HepG2 (cell line): ENCODE results near the gene VAV2. TPM values are rescaled to one million over a fixed set of nuclear protein-coding genes. Genes with fewer than 3 reads are reported as not detected.

ENCODE experiments used
- ATAC-seq: fragments of 200-7000 bp; cut with Tn5 transposase; 3 replicates; pipeline ENCODE4 v1.9.1; 2020; ENCODE audit warnings: mild to moderate bottlenecking, moderate library complexity
- BruUV-seq: library from RNA; stranded (reverse); fragments of 400-500 nt; replicated peaks from 2 replicates; lab custom pipeline; 2021; lab: Mats Ljungman, UMichigan
- CTCF ChIA-PET: fragments of 300-600 bp; formaldehyde crosslinking; extraction: SDS; loops from one replicate; lab custom pipeline; 2021; ENCODE audit warnings: low total read pairs, inconsistent platforms, low intra/inter-chr PET ratio; lab: Yijun Ruan, JAX
- POLR2A ChIA-PET: fragments of 350-600 bp; sonication (Branson Sonifier 250); formaldehyde crosslinking; loops from one replicate; lab custom pipeline; 2020; ENCODE audit warnings: antibody characterized with exemption, inconsistent platforms; lab: Yijun Ruan, JAX
- DNase-seq: peaks from one replicate; pipeline ENCODE4 v3.0.0-alpha.2; 2015; ENCODE audit warnings: low spot score
- FAIRE-seq: peaks from 3 replicates; lab custom pipeline; 2011; peaks lifted over from hg19 to GRCh38; lab: Jason Lieb, UNC
- H2AFZ ChIP-seq: one replicate; pipeline ENCODE4 v1.6.1; 2011; ENCODE audit warnings: low read length, inconsistent platforms
- H3K27ac ChIP-seq: fragments of 300-600 bp; 3 replicates; pipeline ENCODE4 v1.8.0; 2011; ENCODE audit warnings: mixed run types, mild to moderate bottlenecking, mixed read lengths, low read length, inconsistent platforms; ENCODE audit not compliant: insufficient read depth; ENCODE audit errors: extremely low read length
- H3K27me3 ChIP-seq, 2 experiments: fragments of 200-600 bp in 1 of 2; 2 replicates in 1 of 2; 3 replicates in 1 of 2; pipeline versions ENCODE4 v1.6.0 to v1.8.0; 2011; ENCODE audit warnings: low read length in 2 of 2, mild to moderate bottlenecking in 2 of 2, moderate library complexity in 2 of 2, inconsistent platforms in 1 of 2; ENCODE audit not compliant: insufficient read depth in 2 of 2, control insufficient read depth in 1 of 2
- H3K36me3 ChIP-seq, 2 experiments: fragments of 200-600 bp in 1 of 2; replicated peaks in 1 of 2; 2 replicates in 1 of 2; 3 replicates in 1 of 2; pipeline versions ENCODE4 v1.5.1 to v1.8.0; 2011; ENCODE audit warnings: low read length in 2 of 2, inconsistent platforms in 1 of 2; ENCODE audit not compliant: insufficient read depth in 2 of 2, control insufficient read depth in 1 of 2
- H3K4me1 ChIP-seq: 2 replicates; pipeline ENCODE4 v1.5.1; 2012; ENCODE audit warnings: low read length, inconsistent platforms; ENCODE audit not compliant: insufficient read depth
- H3K4me2 ChIP-seq: 2 replicates; pipeline ENCODE4 v1.6.0; 2011; ENCODE audit warnings: low read depth, low read length, inconsistent platforms
- H3K4me3 ChIP-seq, 3 experiments: fragments of 200-600 bp in 1 of 3; sonication (generic), shearing (Covaris generic) in 1 of 3; replicated peaks in 1 of 3; 2 replicates each; pipeline ENCODE4 v1.5.1; 2011 to 2016; ENCODE audit warnings: low read length in 3 of 3, inconsistent platforms in 2 of 3, low read depth in 2 of 3, mild to moderate bottlenecking in 2 of 3, control low read depth in 1 of 3, mixed read lengths in 1 of 3; ENCODE audit not compliant: insufficient read depth in 1 of 3
- H3K79me2 ChIP-seq: one replicate; pipeline ENCODE4 v1.6.1; 2011; ENCODE audit warnings: low read length, inconsistent platforms; ENCODE audit not compliant: insufficient read depth
- H3K9ac ChIP-seq: 2 replicates; pipeline ENCODE4 v1.6.0; 2011; ENCODE audit warnings: mild to moderate bottlenecking, low read depth, low read length, inconsistent platforms; ENCODE audit not compliant: insufficient read depth
- H3K9me3 ChIP-seq: 2 replicates; pipeline ENCODE4 v1.5.1; 2012; ENCODE audit warnings: mild to moderate bottlenecking, low read length
- H4K20me1 ChIP-seq: 2 replicates; pipeline ENCODE4 v1.6.0; 2011; ENCODE audit warnings: inconsistent platforms, mild to moderate bottlenecking, low read length, moderate library complexity; ENCODE audit not compliant: insufficient read depth
- CC2D1A ChIP-seq: sonication (generic); formaldehyde crosslinking; IDR thresholded peaks from 2 replicates; pipeline ENCODE4 v1.8.1; 2023; ENCODE audit warnings: mild to moderate bottlenecking, missing genetic modification reagents
- CENPT ChIP-seq: sonication (generic); formaldehyde crosslinking; IDR thresholded peaks from 2 replicates; pipeline ENCODE4 v1.8.0; 2022; ENCODE audit warnings: low read depth, mild to moderate bottlenecking, moderate library complexity, missing genetic modification reagents
- CREB1 ChIP-seq, 2 experiments: fragments of 450-650 bp in 1 of 2; IDR thresholded peaks; 2 replicates each; pipeline ENCODE4 v1.6.1; 2016 to 2017; ENCODE audit warnings: control low read depth in 1 of 2, mild to moderate bottlenecking in 1 of 2, missing compliant biosample characterization in 1 of 2, missing genetic modification characterization in 1 of 2
- DPF2 ChIP-seq: sonication (generic); formaldehyde crosslinking; IDR thresholded peaks from 2 replicates; pipeline ENCODE4 v1.4.0; 2020; ENCODE audit warnings: mild to moderate bottlenecking, low read depth, missing genetic modification reagents, borderline replicate concordance
- EEA1 ChIP-seq: sonication (generic); formaldehyde crosslinking; IDR thresholded peaks from 2 replicates; pipeline ENCODE4 v1.5.1; 2020; ENCODE audit warnings: mild to moderate bottlenecking, missing genetic modification reagents, borderline replicate concordance
- FOXM1 ChIP-seq: sonication (generic); formaldehyde crosslinking; IDR thresholded peaks from 2 replicates; pipeline ENCODE4 v1.5.0; 2020; ENCODE audit warnings: missing genetic modification reagents
- HMGA1 ChIP-seq: sonication (generic); formaldehyde crosslinking; conservative IDR thresholded peaks from 2 replicates; pipeline ENCODE4 v1.4.0; 2020; ENCODE audit warnings: missing genetic modification reagents
- MAF1 ChIP-seq: sonication (generic); formaldehyde crosslinking; IDR thresholded peaks from 2 replicates; pipeline ENCODE4 v1.5.0; 2020; ENCODE audit warnings: missing genetic modification reagents, borderline replicate concordance
- NFATC3 ChIP-seq: sonication (generic); formaldehyde crosslinking; IDR thresholded peaks from 2 replicates; pipeline ENCODE4 v1.5.1; 2020; ENCODE audit warnings: mild to moderate bottlenecking, missing genetic modification reagents
- PCBP2 ChIP-seq: fragments of 200-400 bp; formaldehyde crosslinking; optimal IDR thresholded peaks from 2 replicates; pipeline ENCODE3; 2018; ENCODE audit warnings: low read length, low read depth; ENCODE audit not compliant: poor library complexity, severe bottlenecking
- STAG1 ChIP-seq: sonication (generic); formaldehyde crosslinking; IDR thresholded peaks from 2 replicates; pipeline ENCODE4 v1.4.0; 2020; ENCODE audit warnings: missing genetic modification reagents
- WIZ ChIP-seq: sonication (generic); formaldehyde crosslinking; IDR thresholded peaks from 2 replicates; pipeline ENCODE4 v1.5.1; 2020; ENCODE audit warnings: mild to moderate bottlenecking, missing genetic modification reagents
- ZFP36 ChIP-seq: fragments of 150-350 bp; IDR thresholded peaks from 2 replicates; pipeline ENCODE4 v1.6.1; 2018; ENCODE audit warnings: borderline replicate concordance, low read length, low read depth; ENCODE audit not compliant: partially characterized antibody
- ZNF33A ChIP-seq: sonication (generic); formaldehyde crosslinking; IDR thresholded peaks from 2 replicates; pipeline ENCODE4 v1.5.1; 2020; ENCODE audit warnings: missing genetic modification reagents, mild to moderate bottlenecking, moderate library complexity, borderline replicate concordance
- ZNF451 ChIP-seq: sonication (generic); formaldehyde crosslinking; IDR thresholded peaks from 2 replicates; pipeline ENCODE4 v1.5.0; 2020; ENCODE audit warnings: mild to moderate bottlenecking, missing genetic modification reagents
- ZNF552 ChIP-seq: sonication (generic); formaldehyde crosslinking; IDR thresholded peaks from 2 replicates; pipeline ENCODE4 v1.9.0; 2022; ENCODE audit warnings: missing genetic modification reagents, mild to moderate bottlenecking, borderline replicate concordance
- ZNF7 ChIP-seq: IDR thresholded peaks from 2 replicates; pipeline ENCODE4 v1.6.1; 2016; ENCODE audit warnings: missing biosample characterization, missing genetic modification reagents
- WGBS: methylation state at CpG from one replicate; pipeline ENCODE4 v1.1.6; 2017; ENCODE audit warnings: low lambda C conversion rate; 5-methylcytosine and 5-hydroxymethylcytosine counted together
- in situ Hi-C: cut with HindIII; loops from 2 replicates; pipeline ENCODE4 v1.10.0; 2017; ENCODE audit warnings: low pct_unique_long_range_greater_than_20kb; ENCODE audit not compliant: extremely low pct_ligation_motif_present
- intact Hi-C: fragments of 100-400 bp; cut with micrococcal nuclease; formaldehyde crosslinking; loops from one replicate; pipeline ENCODE4 v1.10.0; 2022; ENCODE audit not compliant: unreplicated experiment
- polyA plus RNA-seq, 8 experiments: library from polyadenylated mRNA; depleted of rRNA in 3 of 8; stranded (reverse) in 7 of 8; unstranded in 1 of 8; fragments of >200 nt; fragmentation: Illumina TruSeq in 4 of 8; extraction: Trizol in 4 of 8; gene quantifications; 2 replicates each; pipeline versions ENCODE4 v1.2.1 to v1.2.3, GENCODE V29; 2011 to 2016; ENCODE audit warnings: low read depth in 4 of 8, missing spikeins in 1 of 8, mixed read lengths in 1 of 8; ENCODE audit not compliant: insufficient read depth in 1 of 8
- total RNA-seq, 5 experiments: library from RNA; depleted of rRNA; stranded (reverse); fragments of >200 nt; fragmentation: Illumina TruSeq; extraction: Trizol; gene quantifications; 2 replicates each; pipeline ENCODE4 v1.2.3, GENCODE V29; 2016; ENCODE audit warnings: low read depth in 1 of 5
- TF ChIP-seq, protein P1 (sequence below): IDR thresholded peaks from 2 replicates; pipeline ENCODE4 v1.6.1; 2016; ENCODE audit warnings: low read depth, missing genetic modification reagents, missing compliant biosample characterization

Gene VAV2
- total and polyA plus RNA-seq, 2 of the 13 experiments (the other 11 are each of a cell fraction or from before 2014, with no cell fraction given), result 22.5 to 22.9 TPM

DNA sequence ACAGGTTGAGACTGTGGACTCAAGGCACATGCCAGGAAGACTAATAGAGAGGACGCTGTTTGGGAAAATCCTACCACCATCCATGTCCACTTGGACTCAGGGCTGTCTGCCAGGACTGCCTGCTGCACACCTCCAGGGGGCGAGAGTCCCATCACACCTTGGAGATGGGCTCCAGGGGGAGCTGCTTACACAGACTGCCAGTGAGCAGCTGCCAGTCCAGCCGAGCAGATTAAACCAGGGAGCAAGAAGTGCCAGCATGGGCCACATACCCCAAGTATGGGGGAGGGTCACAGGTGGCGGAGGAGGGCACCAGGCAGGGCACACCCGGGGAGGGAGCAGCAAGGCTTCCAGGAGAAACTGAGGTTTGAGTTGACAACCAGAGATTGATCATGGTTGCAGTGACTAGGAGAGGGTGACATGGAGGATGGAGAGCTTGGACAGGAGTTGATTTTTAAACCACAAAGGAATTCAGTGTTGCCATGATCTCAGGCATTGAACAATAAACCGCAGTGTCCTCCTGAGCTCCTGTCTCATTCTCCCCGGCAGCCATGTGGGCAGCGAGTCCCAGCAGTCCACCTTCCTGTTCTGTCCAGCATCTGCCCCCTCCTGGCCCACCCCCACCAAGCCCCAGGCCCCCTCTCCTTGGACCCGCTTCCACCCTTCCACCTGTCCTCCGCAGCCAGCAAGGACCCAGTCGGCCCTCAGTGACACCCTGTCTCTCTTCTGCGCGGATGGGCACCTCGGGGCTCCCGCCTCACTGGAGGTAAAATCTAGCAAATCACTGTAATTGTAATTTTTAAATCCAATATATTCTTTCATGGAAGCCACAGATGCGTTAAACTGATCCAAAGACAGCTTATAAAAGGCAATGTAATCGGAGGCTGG lies 3.1 kb upstream of the VAV2 start:
- no TSS peak for BruUV-seq
- DNase-seq, result peak; percentile 47
- ChIA-PET POLR2A (interaction anchor here (0.9 to 1.2 kb wide), 4 partner anchors 80 to 226 kb away, joined by 3 to 4 read pairs (median 3); no protein-coding TSS in a partner anchor), CTCF (interaction anchor here (0.7 to 4.0 kb wide), 6 partner anchors 71 to 268 kb away, joined by 4 to 40 read pairs (median 8); no protein-coding TSS in a partner anchor)
- peak overlapping the region; percentile 49 for H3K4me2 ChIP-seq
- intact Hi-C loops, result loop anchor here (2.0 kb wide), 1 partner anchor 16 kb away; no protein-coding TSS in a partner anchor
- no peak overlapping the region for H3K9ac ChIP-seq
- no peaks in the 10 kb centered on the region; a peak in 1 of 5 replicates for H3K27me3 ChIP-seq
- WGBS, result 46% methylated on average over 15 of the region's 17 CpGs
- no peaks in the 10 kb centered on the region for H3K9me3 ChIP-seq
- peaks cover 28% of the 10 kb centered on the region for H3K4me1 ChIP-seq
- no peak overlapping the region for H3K27ac ChIP-seq
- H3K79me2 ChIP-seq, result peaks cover 19% of the 10 kb centered on the region
- H4K20me1 ChIP-seq, result peaks cover 8% of the 10 kb centered on the region; the same call in 1 of the 2 replicates
- ATAC-seq, result no peak
- peak; percentile 28 for FAIRE-seq
- no peaks in the 10 kb centered on the region for H3K36me3 ChIP-seq
- in situ Hi-C loops, result no loop called here
- H3K4me3 ChIP-seq, result peak overlapping the region in 1 of 3 experiments; percentile 10; a peak in 1 of 6 replicates
- H2AFZ ChIP-seq, result no peak overlapping the region
- TF ChIP-seq CC2D1A (no peak), CENPT (CRISPR knock-in tag) (no peak), EEA1 (CRISPR knock-in tag) (no peak), ZNF7 (CRISPR knock-in tag) (no peak), CREB1 (IDR thresholded peaks at IDR 0.05) (no peak), CREB1 (CRISPR knock-in tag; IDR thresholded peaks at IDR 0.05) (no peak), PCBP2 (no peak), ZNF552 (CRISPR knock-in tag) (no peak), ZNF451 (CRISPR knock-in tag) (0 out of 2 replicates have a peak, but pooled peaks have one; percentile 22), FOXM1 (CRISPR knock-in tag) (no peak), WIZ (no peak), DPF2 (CRISPR knock-in tag) (no peak), ZFP36 (no peak), HMGA1 (no peak), STAG1 (peak; percentile 49; the same call in 1 of the 2 replicates), MAF1 (no peak), ZNF33A (no peak), NFATC3 (CRISPR knock-in tag) (no peak)
- TF ChIP-seq, protein P1, sequence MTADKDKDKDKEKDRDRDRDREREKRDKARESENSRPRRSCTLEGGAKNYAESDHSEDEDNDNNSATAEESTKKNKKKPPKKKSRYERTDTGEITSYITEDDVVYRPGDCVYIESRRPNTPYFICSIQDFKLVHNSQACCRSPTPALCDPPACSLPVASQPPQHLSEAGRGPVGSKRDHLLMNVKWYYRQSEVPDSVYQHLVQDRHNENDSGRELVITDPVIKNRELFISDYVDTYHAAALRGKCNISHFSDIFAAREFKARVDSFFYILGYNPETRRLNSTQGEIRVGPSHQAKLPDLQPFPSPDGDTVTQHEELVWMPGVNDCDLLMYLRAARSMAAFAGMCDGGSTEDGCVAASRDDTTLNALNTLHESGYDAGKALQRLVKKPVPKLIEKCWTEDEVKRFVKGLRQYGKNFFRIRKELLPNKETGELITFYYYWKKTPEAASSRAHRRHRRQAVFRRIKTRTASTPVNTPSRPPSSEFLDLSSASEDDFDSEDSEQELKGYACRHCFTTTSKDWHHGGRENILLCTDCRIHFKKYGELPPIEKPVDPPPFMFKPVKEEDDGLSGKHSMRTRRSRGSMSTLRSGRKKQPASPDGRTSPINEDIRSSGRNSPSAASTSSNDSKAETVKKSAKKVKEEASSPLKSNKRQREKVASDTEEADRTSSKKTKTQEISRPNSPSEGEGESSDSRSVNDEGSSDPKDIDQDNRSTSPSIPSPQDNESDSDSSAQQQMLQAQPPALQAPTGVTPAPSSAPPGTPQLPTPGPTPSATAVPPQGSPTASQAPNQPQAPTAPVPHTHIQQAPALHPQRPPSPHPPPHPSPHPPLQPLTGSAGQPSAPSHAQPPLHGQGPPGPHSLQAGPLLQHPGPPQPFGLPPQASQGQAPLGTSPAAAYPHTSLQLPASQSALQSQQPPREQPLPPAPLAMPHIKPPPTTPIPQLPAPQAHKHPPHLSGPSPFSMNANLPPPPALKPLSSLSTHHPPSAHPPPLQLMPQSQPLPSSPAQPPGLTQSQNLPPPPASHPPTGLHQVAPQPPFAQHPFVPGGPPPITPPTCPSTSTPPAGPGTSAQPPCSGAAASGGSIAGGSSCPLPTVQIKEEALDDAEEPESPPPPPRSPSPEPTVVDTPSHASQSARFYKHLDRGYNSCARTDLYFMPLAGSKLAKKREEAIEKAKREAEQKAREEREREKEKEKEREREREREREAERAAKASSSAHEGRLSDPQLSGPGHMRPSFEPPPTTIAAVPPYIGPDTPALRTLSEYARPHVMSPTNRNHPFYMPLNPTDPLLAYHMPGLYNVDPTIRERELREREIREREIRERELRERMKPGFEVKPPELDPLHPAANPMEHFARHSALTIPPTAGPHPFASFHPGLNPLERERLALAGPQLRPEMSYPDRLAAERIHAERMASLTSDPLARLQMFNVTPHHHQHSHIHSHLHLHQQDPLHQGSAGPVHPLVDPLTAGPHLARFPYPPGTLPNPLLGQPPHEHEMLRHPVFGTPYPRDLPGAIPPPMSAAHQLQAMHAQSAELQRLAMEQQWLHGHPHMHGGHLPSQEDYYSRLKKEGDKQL (CRISPR knock-in tag), result no peak
